Colonic mucosa (tissue), 4 donors: ENCODE measurements around the gene ARHGEF40. TPM values are rescaled to one million over a fixed set of nuclear protein-coding genes. Genes with fewer than 3 reads are reported as not detected.
"Not testable (repeated sequence)": the region's sequence is repeated elsewhere in the genome, so short reads cannot be mapped to it uniquely, and the experiment has no call there.

Experiments
- DNase-seq: peaks from one replicate; pipeline ENCODE4 v3.0.0-alpha.2; 2020
- H3K27ac ChIP-seq: fragments of 200-600 bp; one replicate; pipeline ENCODE4 v1.8.0; 2021
- H3K27me3 ChIP-seq: fragments of 200-600 bp; one replicate; pipeline ENCODE4 v1.8.0; 2021
- H3K36me3 ChIP-seq: fragments of 200-600 bp; one replicate; pipeline ENCODE4 v1.8.0; 2021
- H3K4me1 ChIP-seq: fragments of 200-600 bp; one replicate; pipeline ENCODE4 v1.8.0; 2021; ENCODE audit warnings: mild to moderate bottlenecking
- H3K4me3 ChIP-seq: fragments of 200-600 bp; one replicate; pipeline ENCODE4 v1.8.0; 2021
- H3K9ac ChIP-seq, 2 donors: one replicate each; pipeline ENCODE4 v1.7.0; 2013; ENCODE audit warnings: control low read depth in 2 of 2, low read depth in 2 of 2, low read length in 2 of 2
- H3K9me3 ChIP-seq: fragments of 200-600 bp; one replicate; pipeline ENCODE4 v1.8.0; 2021
- CTCF ChIP-seq: fragments of 200-600 bp; IDR thresholded peaks from one replicate; pipeline ENCODE4 v1.8.0; 2022; ENCODE audit warnings: antibody characterized with exemption, mild to moderate bottlenecking
- intact Hi-C: fragments of 100-400 bp; cut with DNase I; formaldehyde crosslinking; loops from one replicate; pipeline ENCODE4 v1.14.1; 2022
- total RNA-seq, 2 donors: library from RNA; stranded (reverse); fragmentation: NEBNext Ultra II Directional in 1 of 2; extraction: Animal tissue kit (Norgen Biotek cat#: 25700) in 1 of 2; gene quantifications; one replicate each; pipeline ENCODE4 v1.2.1, GENCODE V29; 2021
- donor health status: healthy.
- donor health status: DM: no; HTN: no; CAD: no.
- donor health status: DM: no; HTN: no; CAD: no.

Gene ARHGEF40
- total RNA-seq, 2 donors from 2014 or later: 49.5 to 66.9 TPM

GRCh38 chr14:21037156-21037555 lies 32.9 kb upstream of the ARHGEF40 start:
- H3K27ac ChIP-seq: no peak overlapping the region
- peaks cover 6% of the 10 kb centered on the region for H3K4me1 ChIP-seq
- intact Hi-C loops: loop anchor here (10.0 kb wide), 1 partner anchor 182 kb away; no protein-coding TSS in a partner anchor
- DNase-seq: no peak
- H3K27me3 ChIP-seq: no peaks in the 10 kb centered on the region
- H3K9ac ChIP-seq: no peak overlapping the region
- H3K36me3 ChIP-seq: no peaks in the 10 kb centered on the region
- TF ChIP-seq CTCF: no peak
- H3K9me3 ChIP-seq: no peaks in the 10 kb centered on the region
- H3K4me3 ChIP-seq: no peak overlapping the region

- Histone ChIP-seq H3K27me3 (no peaks in the 10 kb centered on the region), H3K9ac (peak overlapping the region in 1 of 2 donors; percentile 30), H3K4me3 (no peak overlapping the region), H3K36me3 (no peaks in the 10 kb centered on the region), H3K9me3 (no peaks in the 10 kb centered on the region), H3K27ac (peak overlapping the region; percentile 69), H3K4me1 (peaks cover 6% of the 10 kb centered on the region)
- DNase-seq: peak; percentile 88
- intact Hi-C loops: loop anchor here (10.0 kb wide), 1 partner anchor 184 kb away; no protein-coding TSS in a partner anchor
- TF ChIP-seq CTCF: no peak
These were observed 31.4 kb upstream of the ARHGEF40 start for GRCh38 chr14:21038441-21039422.

GRCh38 chr14:21039585-21040369 lies 30.3 kb upstream of the ARHGEF40 start:
- no peak overlapping the region for H3K4me3 ChIP-seq
- DNase-seq: peak; percentile 62
- no peaks in the 10 kb centered on the region for H3K36me3 ChIP-seq
- peak overlapping the region in 1 of 2 donors; percentile 30 for H3K9ac ChIP-seq
- intact Hi-C loops: loop anchor here (2.0 to 10.0 kb wide), 2 partner anchors 25 to 185 kb away; no protein-coding TSS in a partner anchor
- no peaks in the 10 kb centered on the region for H3K27me3 ChIP-seq
- TF ChIP-seq CTCF: peak; percentile 59
- peaks cover 6% of the 10 kb centered on the region for H3K4me1 ChIP-seq
- H3K27ac ChIP-seq: peak overlapping the region; percentile 69
- no peaks in the 10 kb centered on the region for H3K9me3 ChIP-seq

GRCh38 chr14:21040370-21040925 lies 29.7 kb upstream of the ARHGEF40 start:
- Histone ChIP-seq H3K9ac (no peak overlapping the region), H3K4me3 (no peak overlapping the region), H3K36me3 (no peaks in the 10 kb centered on the region), H3K4me1 (peaks cover 6% of the 10 kb centered on the region), H3K27me3 (no peaks in the 10 kb centered on the region), H3K27ac (no peak overlapping the region), H3K9me3 (no peaks in the 10 kb centered on the region)
- no peak for DNase-seq
- intact Hi-C loops: loop anchor here (2.0 kb wide), 1 partner anchor 26 kb away; no protein-coding TSS in a partner anchor
- no peak for TF ChIP-seq CTCF

GRCh38 chr14:21040941-21041340 lies 29.2 kb upstream of the ARHGEF40 start:
- not testable (repeated sequence) for H3K4me1 ChIP-seq, H3K27me3 ChIP-seq, DNase-seq, H3K36me3 ChIP-seq, H3K9me3 ChIP-seq, H3K9ac ChIP-seq, H3K4me3 ChIP-seq, H3K27ac ChIP-seq
- intact Hi-C loops: loop anchor here (2.0 kb wide), 1 partner anchor 26 kb away; no protein-coding TSS in a partner anchor
